Right kidney (tissue), 1 donor: ENCODE data around the gene BCAT1.
A peak's percentile ranks its signal among the peaks of the same experiment; 100 is the strongest.
"Not testable (repeated sequence)": the region's sequence is repeated elsewhere in the genome, so short reads cannot be mapped to it uniquely, and the experiment has no call there.

Source experiments
- DNase-seq: peaks from one replicate; pipeline ENCODE4 v3.0.0-alpha.2; 2016

The BCAT1 gene

GRCh38 chr12:24928533-24929306 is 20.2 kb downstream of the BCAT1 start:
- not testable (repeated sequence) for DNase-seq

GRCh38 chr12:24928131-24928530 is 20.8 kb downstream of the BCAT1 start:
- no peak for DNase-seq

GRCh38 chr12:24926080-24926479 is 22.8 kb downstream of the BCAT1 start:
- not testable (repeated sequence) for DNase-seq

GRCh38 chr12:24922090-24922489 is 26.8 kb downstream of the BCAT1 start:
- no peak for DNase-seq

GRCh38 chr12:24921251-24922038 is 27.5 kb downstream of the BCAT1 start:
- DNase-seq, result no peak

GRCh38 chr12:24920141-24920540 is 28.8 kb downstream of the BCAT1 start:
- DNase-seq, result no peak

- DNase-seq, result no peak
Measured at GRCh38 chr12:24919346-24920001, 29.4 kb downstream of the BCAT1 start.

GRCh38 chr12:24918596-24918995 is 30.3 kb downstream of the BCAT1 start:
- DNase-seq, result no peak

- no peak for DNase-seq
Measured at GRCh38 chr12:24915501-24915900, 33.4 kb downstream of the BCAT1 start.

- no peak for DNase-seq
Measured at GRCh38 chr12:24913953-24914352, 34.9 kb downstream of the BCAT1 start.

GRCh38 chr12:24913130-24913529 is 35.8 kb downstream of the BCAT1 start:
- no peak for DNase-seq

GRCh38 chr12:24911271-24911791 is 37.6 kb downstream of the BCAT1 start:
- DNase-seq, result no peak

GRCh38 chr12:24910192-24910591 is 38.7 kb downstream of the BCAT1 start:
- DNase-seq, result not testable (repeated sequence)

GRCh38 chr12:24909667-24910066 is 39.2 kb downstream of the BCAT1 start:
- no peak for DNase-seq

GRCh38 chr12:24907464-24907863 is 41.4 kb downstream of the BCAT1 start:
- no peak for DNase-seq

- DNase-seq, result no peak
Measured at GRCh38 chr12:24906141-24906540, 42.8 kb downstream of the BCAT1 start.

- no peak for DNase-seq
Measured at GRCh38 chr12:24905431-24905830, 43.5 kb downstream of the BCAT1 start.

GRCh38 chr12:24904871-24905270 is 44.0 kb downstream of the BCAT1 start:
- no peak for DNase-seq

GRCh38 chr12:24903329-24904088 is 45.4 kb downstream of the BCAT1 start:
- DNase-seq, result no peak

- DNase-seq, result peak; percentile 80
Measured at GRCh38 chr12:24902511-24903328, 46.2 kb downstream of the BCAT1 start.
